SK-N-SH treated with all-trans-retinoic acid at 6 μM for 48 hours (cell line): Measurements from ENCODE around the gene PDC.

ENCODE experiments used
- ATAC-seq: fragments of 200-7000 bp; cut with Tn5 transposase; 3 replicates; pipeline ENCODE4 v1.9.1; 2020; ENCODE audit warnings: mild to moderate bottlenecking, moderate library complexity
- ARNTL ChIP-seq: fragments of 450-650 bp; formaldehyde crosslinking; IDR thresholded peaks from 2 replicates; pipeline ENCODE4 v1.5.0; 2020; ENCODE audit warnings: low read depth, mild to moderate bottlenecking, moderate library complexity, borderline replicate concordance
- BACH2 ChIP-seq: fragments of 250-450 bp; sonication (Bioruptor Pico); IDR thresholded peaks from 2 replicates; pipeline ENCODE4 v1.9.0; 2021; ENCODE audit warnings: mild to moderate bottlenecking, borderline replicate concordance
- CREB5 ChIP-seq: fragments of 250-450 bp; sonication (Bioruptor Pico); IDR thresholded peaks from 2 replicates; pipeline ENCODE4 v1.5.1; 2020; ENCODE audit warnings: low read depth, mild to moderate bottlenecking, moderate library complexity
- CSDC2 ChIP-seq: fragments of 250-450 bp; sonication (Bioruptor Pico); IDR thresholded peaks from 2 replicates; pipeline ENCODE4 v1.5.0; 2020; ENCODE audit warnings: mild to moderate bottlenecking, moderate library complexity
- CSRNP3 ChIP-seq: fragments of 250-450 bp; sonication (Bioruptor Pico); IDR thresholded peaks from 2 replicates; pipeline ENCODE4 v1.5.1; 2021; ENCODE audit warnings: mild to moderate bottlenecking, moderate library complexity
- ESRRG ChIP-seq: fragments of 250-450 bp; sonication (Bioruptor Pico); IDR thresholded peaks from 2 replicates; pipeline ENCODE4 v1.6.1; 2021; ENCODE audit warnings: mild to moderate bottlenecking
- GLIS3 ChIP-seq: fragments of 250-450 bp; sonication (Bioruptor Pico); IDR thresholded peaks from 2 replicates; pipeline ENCODE4 v1.5.0; 2020; ENCODE audit warnings: mild to moderate bottlenecking, moderate library complexity
- OSR1 ChIP-seq: fragments of 250-450 bp; sonication (Bioruptor Pico); IDR thresholded peaks from 2 replicates; pipeline ENCODE4 v1.8.0; 2022; ENCODE audit warnings: moderate library complexity, mild to moderate bottlenecking, inconsistent platforms
- PATZ1 ChIP-seq: fragments of 250-450 bp; sonication (Bioruptor Pico); IDR thresholded peaks from 2 replicates; pipeline ENCODE4 v1.8.0; 2020; ENCODE audit warnings: mild to moderate bottlenecking, moderate library complexity, borderline replicate concordance
- POU6F1 ChIP-seq: fragments of 250-450 bp; sonication (Bioruptor Pico); IDR thresholded peaks from 2 replicates; pipeline ENCODE4 v1.8.0; 2021; ENCODE audit warnings: low read depth, mild to moderate bottlenecking, moderate library complexity, borderline replicate concordance
- PPARA ChIP-seq: fragments of 250-450 bp; sonication (Bioruptor Pico); IDR thresholded peaks from 2 replicates; pipeline ENCODE4 v1.5.0; 2020; ENCODE audit warnings: mild to moderate bottlenecking, borderline replicate concordance
- RARB ChIP-seq: fragments of 250-450 bp; sonication (Bioruptor Pico); IDR thresholded peaks from 2 replicates; pipeline ENCODE4 v1.8.0; 2021; ENCODE audit warnings: mild to moderate bottlenecking, moderate library complexity
- SNAI2 ChIP-seq: fragments of 250-450 bp; sonication (Bioruptor Pico); IDR thresholded peaks from 2 replicates; pipeline ENCODE4 v1.5.0; 2020; ENCODE audit warnings: mild to moderate bottlenecking, moderate library complexity
- TCF4 ChIP-seq: fragments of 250-450 bp; sonication (Bioruptor Pico); IDR thresholded peaks from 2 replicates; pipeline ENCODE4 v1.8.0; 2021; ENCODE audit warnings: mild to moderate bottlenecking, moderate library complexity, borderline replicate concordance
- TOX ChIP-seq: fragments of 250-450 bp; sonication (Bioruptor Pico); IDR thresholded peaks from 2 replicates; pipeline ENCODE4 v1.8.0; 2021; ENCODE audit warnings: mild to moderate bottlenecking, moderate library complexity, borderline replicate concordance
- TSHZ2 ChIP-seq: fragments of 250-450 bp; sonication (Bioruptor Pico); IDR thresholded peaks from 2 replicates; pipeline ENCODE4 v1.5.0; 2020; ENCODE audit warnings: mild to moderate bottlenecking, moderate library complexity
- ZFP3 ChIP-seq: fragments of 250-450 bp; sonication (Bioruptor Pico); IDR thresholded peaks from 2 replicates; pipeline ENCODE4 v1.5.0; 2020; ENCODE audit warnings: mild to moderate bottlenecking, moderate library complexity
- ZNF70 ChIP-seq: fragments of 450-650 bp; formaldehyde crosslinking; IDR thresholded peaks from 2 replicates; pipeline ENCODE4 v1.5.0; 2020; ENCODE audit warnings: mild to moderate bottlenecking, moderate library complexity

The PDC gene

GRCh38 chr1:186491336-186491735 lies 30.4 kb upstream of the PDC start (continued):
- TF ChIP-seq CREB5 (CRISPR knock-in tag) (no peak), PATZ1 (no peak), CSDC2 (CRISPR knock-in tag) (no peak), ZNF70 (CRISPR knock-in tag) (no peak), TCF4 (CRISPR knock-in tag) (no peak), RARB (CRISPR knock-in tag) (no peak), OSR1 (CRISPR knock-in tag) (no peak), ARNTL (CRISPR knock-in tag) (no peak)

GRCh38 chr1:186487163-186487562 lies 26.2 kb upstream of the PDC start:
- TF ChIP-seq ZFP3 (CRISPR knock-in tag) (no peak), TSHZ2 (CRISPR knock-in tag) (no peak), ESRRG (CRISPR knock-in tag) (no peak), BACH2 (CRISPR knock-in tag) (no peak), RARB (CRISPR knock-in tag) (no peak), OSR1 (CRISPR knock-in tag) (no peak), ZNF70 (CRISPR knock-in tag) (no peak), GLIS3 (no peak), SNAI2 (no peak), PPARA (CRISPR knock-in tag) (no peak)
- ATAC-seq, result no peak

- no peak for ATAC-seq
These were observed 25.1 kb upstream of the PDC start for GRCh38 chr1:186486061-186486460.

More at GRCh38 chr1:186486061-186486460, 25.1 kb upstream of the PDC start:
- TF ChIP-seq PATZ1 (no peak), ESRRG (CRISPR knock-in tag) (no peak), RARB (CRISPR knock-in tag) (no peak), PPARA (CRISPR knock-in tag) (no peak), CSRNP3 (no peak), TCF4 (CRISPR knock-in tag) (no peak), ZNF70 (CRISPR knock-in tag) (no peak), ZFP3 (CRISPR knock-in tag) (no peak), CSDC2 (CRISPR knock-in tag) (no peak), ARNTL (CRISPR knock-in tag) (no peak), POU6F1 (no peak), TOX (no peak)
